ENCODE measurements around the gene RDH5. TPM values are rescaled to one million over a fixed set of nuclear protein-coding genes. Genes with fewer than 3 reads are reported as not detected.

RDH5 gene
- total and polyA plus RNA-seq, 2 donors from 2014 or later = 11.1 to 30.2 TPM

DNA sequence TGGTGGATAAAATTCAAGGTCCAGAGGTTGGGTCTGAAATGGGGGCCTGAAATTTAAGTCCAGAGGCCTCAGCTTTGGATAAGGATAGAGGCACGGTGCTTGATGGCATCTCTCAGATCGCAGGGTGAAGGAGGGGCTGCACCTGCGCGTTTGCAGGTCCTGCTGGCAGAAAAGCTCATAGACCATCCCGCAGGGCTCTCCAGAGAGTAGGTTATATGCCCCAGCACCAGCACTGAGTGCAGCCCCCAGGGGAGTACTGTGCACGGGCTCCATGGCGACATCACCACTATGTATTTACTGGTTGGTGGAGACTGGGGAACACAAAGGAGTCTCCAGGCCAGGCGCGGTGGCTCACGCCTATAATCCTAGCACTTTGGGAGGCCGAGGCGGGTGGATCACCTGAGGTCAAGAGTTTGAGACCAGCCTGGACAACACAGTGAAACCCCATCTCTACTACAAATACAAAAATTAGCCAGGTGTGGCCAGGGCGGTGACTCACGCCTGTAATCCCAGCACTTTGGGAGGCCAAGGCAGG is 12.9 kb downstream of the RDH5 start:
- Histone ChIP-seq H3K4me3 (ENCODE audit: low read length in 3 of 3) (no peak overlapping the region), H3K9ac (ENCODE audit: low read length in 3 of 3) (no peak overlapping the region), H3K36me3 (ENCODE audit: control insufficient read depth in 2 of 3, insufficient read depth in 3 of 3, low read length in 3 of 3) (no peaks in the 10 kb centered on the region), H3K27me3 (ENCODE audit: control insufficient read depth, insufficient read depth, low read length) (no peaks in the 10 kb centered on the region), H3K27ac (ENCODE audit: low read depth in 2 of 2, low read length in 2 of 2) (no peak overlapping the region), H3K4me1 (ENCODE audit: control insufficient read depth in 2 of 3, insufficient read depth in 2 of 3, low read depth in 1 of 3, low read length in 3 of 3) (peaks cover 0 to 19% (median 15%) of the 10 kb centered on the region in 3 donors), H3K9me3 (ENCODE audit: control insufficient read depth in 2 of 3, insufficient read depth in 1 of 3, low read length in 3 of 3) (no peaks in the 10 kb centered on the region)
- FAIRE-seq (no peak), DNase-seq (no peak)
- TF ChIP-seq, protein P1, sequence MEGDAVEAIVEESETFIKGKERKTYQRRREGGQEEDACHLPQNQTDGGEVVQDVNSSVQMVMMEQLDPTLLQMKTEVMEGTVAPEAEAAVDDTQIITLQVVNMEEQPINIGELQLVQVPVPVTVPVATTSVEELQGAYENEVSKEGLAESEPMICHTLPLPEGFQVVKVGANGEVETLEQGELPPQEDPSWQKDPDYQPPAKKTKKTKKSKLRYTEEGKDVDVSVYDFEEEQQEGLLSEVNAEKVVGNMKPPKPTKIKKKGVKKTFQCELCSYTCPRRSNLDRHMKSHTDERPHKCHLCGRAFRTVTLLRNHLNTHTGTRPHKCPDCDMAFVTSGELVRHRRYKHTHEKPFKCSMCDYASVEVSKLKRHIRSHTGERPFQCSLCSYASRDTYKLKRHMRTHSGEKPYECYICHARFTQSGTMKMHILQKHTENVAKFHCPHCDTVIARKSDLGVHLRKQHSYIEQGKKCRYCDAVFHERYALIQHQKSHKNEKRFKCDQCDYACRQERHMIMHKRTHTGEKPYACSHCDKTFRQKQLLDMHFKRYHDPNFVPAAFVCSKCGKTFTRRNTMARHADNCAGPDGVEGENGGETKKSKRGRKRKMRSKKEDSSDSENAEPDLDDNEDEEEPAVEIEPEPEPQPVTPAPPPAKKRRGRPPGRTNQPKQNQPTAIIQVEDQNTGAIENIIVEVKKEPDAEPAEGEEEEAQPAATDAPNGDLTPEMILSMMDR (IDR thresholded peaks at IDR 0.05; ENCODE audit: borderline replicate concordance, extremely low read depth, insufficient read depth) = no peak
- intact Hi-C loops (cut with DNase I) = no loop called here

DNA sequence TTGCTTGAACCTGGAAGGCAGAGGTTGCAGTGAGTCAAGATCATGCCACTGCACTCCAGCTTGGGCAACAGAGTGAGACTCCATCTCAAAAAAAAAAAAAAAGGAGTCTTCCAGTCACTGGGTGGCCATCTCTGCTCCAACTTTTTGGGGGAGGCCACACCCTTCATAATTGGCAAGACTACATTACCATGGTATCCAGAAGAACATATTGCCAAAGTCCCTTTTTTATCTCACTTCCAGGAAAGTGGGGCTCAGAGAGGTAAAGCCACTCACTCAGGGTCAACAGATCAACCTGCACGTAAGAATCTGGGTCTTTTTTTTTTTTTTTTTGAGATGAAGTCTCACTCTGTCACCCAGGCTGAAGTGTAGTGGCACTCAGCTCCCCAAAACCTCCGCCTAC is 13.7 kb downstream of the RDH5 start:
- H3K36me3 ChIP-seq (ENCODE audit: control insufficient read depth in 2 of 3, insufficient read depth in 3 of 3, low read length in 3 of 3) = no peaks in the 10 kb centered on the region
- no peaks in the 10 kb centered on the region for H3K9me3 ChIP-seq (ENCODE audit: control insufficient read depth in 2 of 3, insufficient read depth in 1 of 3, low read length in 3 of 3)
- H3K4me3 ChIP-seq (ENCODE audit: low read length in 3 of 3) = no peak overlapping the region
- TF ChIP-seq, protein P1 (IDR thresholded peaks at IDR 0.05; ENCODE audit: borderline replicate concordance, extremely low read depth, insufficient read depth) = no peak
- DNase-seq = no peak
- intact Hi-C loops (cut with DNase I) = no loop called here
- peaks cover 0 to 21% (median 17%) of the 10 kb centered on the region in 3 donors for H3K4me1 ChIP-seq (ENCODE audit: control insufficient read depth in 2 of 3, insufficient read depth in 2 of 3, low read depth in 1 of 3, low read length in 3 of 3)
- FAIRE-seq = no peak
- no peak overlapping the region for H3K9ac ChIP-seq (ENCODE audit: low read length in 3 of 3)
- H3K27me3 ChIP-seq (ENCODE audit: control insufficient read depth, insufficient read depth, low read length) = no peaks in the 10 kb centered on the region
- H3K27ac ChIP-seq (ENCODE audit: low read depth in 2 of 2, low read length in 2 of 2) = no peak overlapping the region

DNA sequence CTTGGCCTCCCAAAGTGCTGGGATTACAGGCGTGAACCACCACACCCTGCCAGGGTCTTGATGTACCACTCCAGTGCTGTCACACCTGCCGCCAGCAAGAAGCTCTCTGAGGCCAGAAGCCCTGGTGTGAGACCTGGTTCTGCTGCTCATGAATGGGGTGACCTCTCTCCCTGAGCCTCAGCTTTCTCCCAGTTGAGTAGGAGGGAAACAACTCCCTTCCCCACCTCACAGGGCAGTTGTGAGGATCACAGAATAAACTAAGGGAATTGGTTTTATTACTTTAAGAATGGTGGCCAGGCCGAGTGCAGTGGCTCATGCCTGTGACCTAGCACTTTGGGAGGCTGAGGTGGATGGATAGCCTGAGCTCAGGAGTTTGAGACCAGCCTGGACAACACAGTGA is 14.4 kb downstream of the RDH5 start:
- no peak overlapping the region for H3K4me3 ChIP-seq (ENCODE audit: low read length in 3 of 3)
- no peak for DNase-seq
- no peaks in the 10 kb centered on the region for H3K27me3 ChIP-seq (ENCODE audit: control insufficient read depth, insufficient read depth, low read length)
- peaks cover 0 to 19% (median 17%) of the 10 kb centered on the region in 3 donors for H3K4me1 ChIP-seq (ENCODE audit: control insufficient read depth in 2 of 3, insufficient read depth in 2 of 3, low read depth in 1 of 3, low read length in 3 of 3)
- TF ChIP-seq, protein P1 (IDR thresholded peaks at IDR 0.05; ENCODE audit: borderline replicate concordance, extremely low read depth, insufficient read depth) = no peak
- H3K9ac ChIP-seq (ENCODE audit: low read length in 3 of 3) = no peak overlapping the region
- no peaks in the 10 kb centered on the region for H3K36me3 ChIP-seq (ENCODE audit: control insufficient read depth in 2 of 3, insufficient read depth in 3 of 3, low read length in 3 of 3)
- no peaks in the 10 kb centered on the region for H3K9me3 ChIP-seq (ENCODE audit: control insufficient read depth in 2 of 3, insufficient read depth in 1 of 3, low read length in 3 of 3)
- no peak overlapping the region for H3K27ac ChIP-seq (ENCODE audit: low read depth in 2 of 2, low read length in 2 of 2)
- no peak for FAIRE-seq
- intact Hi-C loops (cut with DNase I) = no loop called here

DNA sequence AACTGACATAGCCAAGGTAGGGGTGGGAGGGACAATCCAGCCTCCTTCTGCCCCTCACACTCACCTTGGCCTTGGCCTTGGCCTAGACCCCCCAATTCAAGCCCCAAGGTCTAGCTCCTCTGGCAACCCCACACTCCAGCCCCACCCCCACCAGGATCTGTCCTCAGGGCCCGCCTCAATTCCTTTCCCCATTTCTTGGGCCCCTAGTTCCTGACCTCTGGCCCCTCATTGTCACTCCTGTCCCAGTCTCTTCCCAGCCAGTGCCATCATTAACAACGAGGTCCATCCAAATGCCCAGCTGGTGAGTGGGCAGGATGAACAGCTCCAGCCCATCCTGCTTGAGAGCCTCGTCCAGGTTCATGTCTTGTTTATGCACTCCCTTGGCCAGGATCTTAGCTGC is 15.9 kb downstream of the RDH5 start:
- DNase-seq = peak in 1 of 5 donors; percentile 40
- no peak overlapping the region for H3K4me3 ChIP-seq (ENCODE audit: low read length in 3 of 3)
- no peaks in the 10 kb centered on the region for H3K9me3 ChIP-seq (ENCODE audit: control insufficient read depth in 2 of 3, insufficient read depth in 1 of 3, low read length in 3 of 3)
- H3K4me1 ChIP-seq (ENCODE audit: control insufficient read depth in 2 of 3, insufficient read depth in 2 of 3, low read depth in 1 of 3, low read length in 3 of 3) = peaks cover 0 to 9% (median 7%) of the 10 kb centered on the region in 3 donors
- intact Hi-C loops (cut with DNase I) = no loop called here
- no peak for FAIRE-seq
- H3K36me3 ChIP-seq (ENCODE audit: control insufficient read depth in 2 of 3, insufficient read depth in 3 of 3, low read length in 3 of 3) = no peaks in the 10 kb centered on the region
- no peak overlapping the region for H3K27ac ChIP-seq (ENCODE audit: low read depth in 2 of 2, low read length in 2 of 2)
- TF ChIP-seq, protein P1 (IDR thresholded peaks at IDR 0.05; ENCODE audit: borderline replicate concordance, extremely low read depth, insufficient read depth) = no peak
- no peak overlapping the region for H3K9ac ChIP-seq (ENCODE audit: low read length in 3 of 3)
- H3K27me3 ChIP-seq (ENCODE audit: control insufficient read depth, insufficient read depth, low read length) = no peaks in the 10 kb centered on the region

Data from kidney (tissue), 14 donors.